NOMO-1 (cell line): ENCODE measurements around the gene ARID1B.
"Not testable (repeated sequence)": the region's sequence is repeated elsewhere in the genome, so short reads cannot be mapped to it uniquely, and the experiment has no call there.

ENCODE experiments used
- DNase-seq, 2 experiments: peaks; one replicate each; lab custom pipeline; 2025; ENCODE audit not compliant: unreplicated experiment in 2 of 2; lab: John Stamatoyannopoulos, UW

The ARID1B gene

GRCh38 chr6:157036245-157036711 lies 259.1 kb downstream of the ARID1B start:
- no peak for DNase-seq

GRCh38 chr6:157037165-157037564 lies 260.0 kb downstream of the ARID1B start:
- DNase-seq = no peak

- no peak for DNase-seq
Measured at GRCh38 chr6:157038610-157039009, 261.4 kb downstream of the ARID1B start.

- DNase-seq = not testable (repeated sequence)
Measured at GRCh38 chr6:157039639-157040038, 262.5 kb downstream of the ARID1B start.

- DNase-seq = no peak
Measured at GRCh38 chr6:157040191-157040590, 263.0 kb downstream of the ARID1B start.

GRCh38 chr6:157045831-157046454 lies 268.8 kb downstream of the ARID1B start:
- no peak for DNase-seq

- DNase-seq = no peak
Measured at GRCh38 chr6:157046776-157047175, 269.6 kb downstream of the ARID1B start.

- no peak for DNase-seq
Measured at GRCh38 chr6:157047328-157047727, 270.1 kb downstream of the ARID1B start.

GRCh38 chr6:157047951-157048350 lies 270.8 kb downstream of the ARID1B start:
- no peak for DNase-seq

GRCh38 chr6:157049133-157049532 lies 272.0 kb downstream of the ARID1B start:
- DNase-seq = no peak

GRCh38 chr6:157050537-157051265 lies 273.5 kb downstream of the ARID1B start:
- DNase-seq = no peak

GRCh38 chr6:157054531-157054979 lies 277.4 kb downstream of the ARID1B start:
- peak; percentile 54 to 89 for DNase-seq

GRCh38 chr6:157055863-157056262 lies 278.7 kb downstream of the ARID1B start:
- no peak for DNase-seq

- no peak for DNase-seq
Measured at GRCh38 chr6:157056275-157056674, 279.1 kb downstream of the ARID1B start.

GRCh38 chr6:157058574-157058973 lies 281.4 kb downstream of the ARID1B start:
- DNase-seq = no peak

GRCh38 chr6:157059781-157060180 lies 282.6 kb downstream of the ARID1B start:
- no peak for DNase-seq

GRCh38 chr6:157060440-157060952 lies 283.3 kb downstream of the ARID1B start:
- no peak for DNase-seq

- no peak for DNase-seq
Measured at GRCh38 chr6:157061770-157062594, 284.8 kb downstream of the ARID1B start.

GRCh38 chr6:157063176-157063905 lies 286.2 kb downstream of the ARID1B start:
- no peak for DNase-seq

GRCh38 chr6:157063923-157064322 lies 286.7 kb downstream of the ARID1B start:
- no peak for DNase-seq
